ENCODE results near the gene ADGRD2. TPM values are rescaled to one million over a fixed set of nuclear protein-coding genes. Genes with fewer than 3 reads are reported as not detected.

Gene ADGRD2
- total RNA-seq, 1 experiment from 2014 or later = not detected

GRCh38 chr9:124410321-124410913 lies 39.8 kb upstream of the ADGRD2 start:
- no peaks in the 10 kb centered on the region for H3K9me2 ChIP-seq (ENCODE audit: insufficient read depth)
- H3K27ac ChIP-seq (ENCODE audit: low read depth, low read length) = no peak overlapping the region
- no TSS peak for BruUV-seq (replicated peaks)
- intact Hi-C loops (cut with micrococcal nuclease) = loop anchor here (10.0 kb wide), 2 partner anchors 354 to 444 kb away; partner anchors contain the start of gene WDR38
- CTCF ChIA-PET = interaction anchor here (0.6 to 2.2 kb wide), 11 partner anchors 9 to 443 kb away, joined by 3 to 17 read pairs (median 3); partner anchors contain the start of gene WDR38
- peaks cover 57 to 86% of the 10 kb centered on the region in 2 experiments for H3K36me3 ChIP-seq (ENCODE audit: control insufficient read depth in 1 of 2, insufficient read depth in 2 of 2, low read length in 2 of 2)
- TF ChIP-seq CTCF (IDR thresholded peaks at IDR 0.05 in 2 of 3, conservative IDR thresholded peaks at IDR 0.05 in 1 of 3; ENCODE audit: borderline replicate concordance in 1 of 3, insufficient read depth in 1 of 3, low read depth in 2 of 3, low read length in 2 of 3) (peak; percentile 33 to 61 (median 33); a peak in 4 of 6 replicates), SIN3A (IDR thresholded peaks at IDR 0.05; ENCODE audit: low read depth) (no peak), RAD21 (IDR thresholded peaks at IDR 0.05; ENCODE audit: low read depth) (peak; percentile 37; the same call in 1 of the 2 replicates)
- H3K9me3 ChIP-seq (ENCODE audit: control insufficient read depth in 1 of 2, insufficient read depth in 1 of 2, low read depth in 1 of 2, low read length in 2 of 2) = no peaks in the 10 kb centered on the region
- no peak overlapping the region for H2AFZ ChIP-seq (ENCODE audit: low read depth, low read length, poor library complexity, severe bottlenecking)
- H3K9ac ChIP-seq (ENCODE audit: low read length) = no peak overlapping the region
- no peak overlapping the region for H3K4me3 ChIP-seq (replicated peaks in 1 of 2; ENCODE audit: low read depth in 1 of 2, low read length in 2 of 2)
- H3K4me1 ChIP-seq (ENCODE audit: control insufficient read depth in 1 of 2, insufficient read depth in 2 of 2, low read length in 2 of 2) = peaks cover 4 to 26% of the 10 kb centered on the region in 2 experiments; a peak in 3 of 4 replicates
- ATAC-seq (0 out of 2 replicates have a peak, but pooled peaks have one; percentile 26), DNase-seq (ENCODE audit: low read depth, low spot score) (no peak)
- peaks cover 98% of the 10 kb centered on the region for H3K79me2 ChIP-seq (ENCODE audit: insufficient read depth, low read length)
- no peak overlapping the region for H3K4me2 ChIP-seq (ENCODE audit: low read length)
- RAD21 ChIA-PET (ENCODE audit: low non-redundant PET in 1 of 2, low total read pairs in 2 of 2, uncharacterized antibody in 2 of 2, unreplicated experiment in 2 of 2) = interaction anchor here in 1 of 2 experiments (0.5 kb wide), 1 partner anchor 126 kb away, joined by 3 read pairs; no protein-coding TSS in a partner anchor
- H4K20me1 ChIP-seq (ENCODE audit: insufficient read depth) = peaks cover 28% of the 10 kb centered on the region
- H3K27me3 ChIP-seq (ENCODE audit: insufficient read depth, low read length) = no peaks in the 10 kb centered on the region
- POLR2A ChIA-PET = interaction anchor here (0.8 to 1.1 kb wide), 2 partner anchors 10 to 13 kb away, joined by 4 to 5 read pairs; no protein-coding TSS in a partner anchor

Measured in HCT116 (cell line).